Mucosa of descending colon (tissue), 3 donors: ENCODE results near the gene RC3H1. TPM values are rescaled to one million over a fixed set of nuclear protein-coding genes. Genes with fewer than 3 reads are reported as not detected.

Source experiments
- ATAC-seq: fragments of 200-7000 bp; cut with Tn5 transposase; one replicate; pipeline ENCODE4 v1.9.1; 2020; ENCODE audit warnings: mild to moderate bottlenecking, moderate library complexity
- DNase-seq, 3 donors: peaks; one replicate each; pipeline ENCODE4 v3.0.0-alpha.2; 2020
- H3K36me3 ChIP-seq: fragments of 200-600 bp; one replicate; pipeline ENCODE4 v1.8.0; 2021; ENCODE audit warnings: low read depth, mild to moderate bottlenecking
- H3K4me1 ChIP-seq: fragments of 200-600 bp; one replicate; pipeline ENCODE4 v1.8.0; 2021; ENCODE audit warnings: low read depth, mild to moderate bottlenecking
- H3K4me3 ChIP-seq: fragments of 200-600 bp; one replicate; pipeline ENCODE4 v1.8.0; 2021; ENCODE audit warnings: mild to moderate bottlenecking
- H3K9me3 ChIP-seq: fragments of 200-600 bp; one replicate; pipeline ENCODE4 v1.8.0; 2021; ENCODE audit warnings: mild to moderate bottlenecking
- CTCF ChIP-seq: fragments of 200-600 bp; IDR thresholded peaks from one replicate; pipeline ENCODE4 v1.8.0; 2022; ENCODE audit warnings: antibody characterized with exemption, mild to moderate bottlenecking
- intact Hi-C, 2 donors: fragments of 100-400 bp; cut with DNase I in 1 of 2; cut with micrococcal nuclease in 1 of 2; formaldehyde crosslinking; loops; one replicate each; pipeline versions ENCODE4 v1.11.0 to v1.11.1; 2022; cut with DNase I, micrococcal nuclease
- total RNA-seq, 3 donors: library from RNA; stranded (reverse); fragmentation: NEBNext Ultra II Directional in 2 of 3; extraction: Animal tissue kit (Norgen Biotek cat#: 25700) in 2 of 3; gene quantifications; one replicate each; pipeline versions ENCODE4 v1.2.1 to v1.2.4, GENCODE V29; 2021 to 2023
- donor health status: DM: no; HTN: no; CAD: no; lungs with moderate emphysema.
- donor health status: DM: no; HTN: no; CAD: no.
- donor health status: DM: no; HTN: yes; CAD: no.

RC3H1 gene
- total RNA-seq, 3 donors from 2014 or later = 38.0 to 51.2 (median 50.1) TPM

DNA sequence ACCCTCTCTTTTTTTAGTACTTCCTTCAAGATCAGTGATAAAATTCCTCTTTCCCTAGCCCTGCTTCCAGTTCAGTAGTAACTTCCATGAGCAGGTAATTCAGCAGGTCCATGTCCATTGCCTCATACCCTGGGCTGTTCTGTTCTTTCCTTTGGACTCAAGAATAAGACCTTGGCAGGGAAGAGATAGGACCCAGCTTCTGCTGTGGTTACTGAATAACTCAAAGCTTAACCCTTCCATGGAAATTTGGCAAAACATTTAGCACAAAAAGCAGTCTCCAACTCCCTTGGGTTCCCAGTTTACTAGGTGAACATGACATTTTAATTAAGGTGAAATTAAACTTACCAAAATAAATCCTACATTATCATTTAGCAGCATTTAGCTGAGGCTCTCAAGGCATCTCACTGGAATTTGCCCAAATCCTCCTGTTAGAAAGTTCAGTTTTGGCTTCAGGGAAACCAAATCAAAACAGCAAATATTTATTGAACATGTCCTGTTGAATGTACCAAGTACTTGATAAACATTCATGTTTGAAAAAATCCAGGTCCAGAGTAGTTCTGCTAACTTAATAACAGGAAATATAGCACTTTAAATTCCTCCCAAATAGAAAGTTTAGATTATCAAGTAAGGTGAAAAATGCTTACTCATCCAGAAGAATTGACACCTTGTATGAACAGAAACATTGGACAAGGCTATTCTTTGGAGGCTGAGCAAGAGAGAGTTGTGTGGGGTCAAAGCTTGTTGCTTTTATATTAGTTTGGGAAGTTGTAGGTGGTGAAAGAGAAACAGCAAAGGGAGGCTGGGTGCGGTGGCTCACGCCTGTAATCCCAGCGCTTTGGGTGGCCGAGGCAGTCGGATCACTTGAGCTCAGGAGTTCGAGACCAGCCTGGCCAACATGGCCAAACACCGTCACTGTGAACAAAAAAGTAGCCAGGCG is 96.6 kb downstream of the RC3H1 start:
- no peak for ATAC-seq
- Histone ChIP-seq H3K4me1 (no peaks in the 10 kb centered on the region), H3K36me3 (no peaks in the 10 kb centered on the region), H3K9me3 (no peaks in the 10 kb centered on the region), H3K4me3 (no peak overlapping the region)
- intact Hi-C loops = no loop called here
- no peak for DNase-seq
- TF ChIP-seq CTCF = no peak

- intact Hi-C loops = no loop called here
- Histone ChIP-seq H3K36me3 (no peaks in the 10 kb centered on the region), H3K9me3 (no peaks in the 10 kb centered on the region), H3K4me3 (no peak overlapping the region), H3K4me1 (no peaks in the 10 kb centered on the region)
- DNase-seq (no peak), ATAC-seq (no peak)
- no peak for TF ChIP-seq CTCF
These were observed 101.3 kb downstream of the RC3H1 start for GRCh38 chr1:173920861-173921260.

DNA sequence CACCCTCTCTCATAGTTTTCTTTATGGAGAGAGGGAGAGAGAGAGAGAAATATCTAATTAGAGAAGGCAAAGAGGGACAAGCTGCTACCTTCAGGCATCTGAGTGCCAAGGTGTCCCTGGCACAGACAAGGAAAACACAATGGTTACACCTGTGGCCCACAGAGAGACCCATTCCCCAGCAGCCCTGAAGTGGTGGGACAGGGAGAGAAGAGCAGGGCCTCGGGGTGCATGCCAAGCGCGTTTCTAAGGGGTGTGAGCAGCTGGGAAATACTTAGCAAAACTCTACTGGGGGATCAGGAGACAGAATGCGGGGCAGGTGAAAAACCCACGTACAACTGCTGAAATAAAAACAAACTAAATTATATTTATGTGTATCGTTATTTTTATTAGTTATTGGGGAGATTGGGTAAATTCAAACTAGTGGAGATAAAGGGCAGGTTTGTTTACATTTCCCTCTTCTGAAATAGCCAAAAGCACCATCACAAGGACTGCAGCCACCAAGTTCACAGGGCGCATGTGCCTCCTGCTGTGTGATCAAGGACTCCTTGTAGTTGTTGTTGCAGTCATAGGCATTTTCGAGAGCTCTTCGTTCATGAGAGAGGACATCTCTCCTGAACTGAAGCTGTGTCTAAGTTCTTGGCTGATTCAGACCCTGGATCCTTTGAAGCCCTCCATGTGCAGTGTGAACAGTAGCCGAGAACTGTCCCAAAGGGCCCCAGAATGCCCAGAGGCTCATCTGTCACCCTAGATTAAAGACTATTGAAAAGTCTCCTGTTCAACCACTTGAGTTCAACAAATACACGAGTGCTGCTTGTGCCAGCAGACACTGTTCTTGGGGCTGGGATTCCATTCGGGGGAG is 104.3 kb downstream of the RC3H1 start:
- Histone ChIP-seq H3K4me1 (no peaks in the 10 kb centered on the region), H3K9me3 (no peaks in the 10 kb centered on the region), H3K36me3 (no peaks in the 10 kb centered on the region), H3K4me3 (no peak overlapping the region)
- ATAC-seq (no peak), DNase-seq (no peak)
- no peak for TF ChIP-seq CTCF
- intact Hi-C loops = no loop called here

DNA sequence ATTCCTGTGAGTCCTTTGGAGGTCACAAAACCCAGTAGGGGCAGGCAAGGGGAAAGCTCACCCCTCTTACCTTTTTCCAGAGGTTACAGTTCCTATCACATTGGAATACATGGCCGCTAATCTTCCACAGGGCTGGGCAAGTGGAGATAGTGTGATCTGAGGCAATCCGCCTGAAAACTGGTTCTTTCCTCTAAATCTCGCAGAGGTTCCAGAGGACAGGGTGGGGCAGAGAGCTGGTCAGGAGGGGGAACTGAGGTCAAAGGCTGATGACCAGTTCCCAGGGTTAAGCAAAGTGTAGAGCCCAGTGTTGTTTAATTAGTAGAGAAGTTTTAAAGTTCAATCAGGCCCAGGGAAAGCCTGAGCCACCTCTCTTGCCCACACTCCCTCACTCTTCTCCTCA is 105.0 kb downstream of the RC3H1 start, which contains the start of gene SERPINC1:
Gene SERPINC1, minus strand, starts transcription at position 179 of the 400 bp plus-strand sequence. Its CDS starts 68 bp downstream, at position 111.
- intact Hi-C loops = no loop called here
- DNase-seq = no peak
- no peak for ATAC-seq

DNA sequence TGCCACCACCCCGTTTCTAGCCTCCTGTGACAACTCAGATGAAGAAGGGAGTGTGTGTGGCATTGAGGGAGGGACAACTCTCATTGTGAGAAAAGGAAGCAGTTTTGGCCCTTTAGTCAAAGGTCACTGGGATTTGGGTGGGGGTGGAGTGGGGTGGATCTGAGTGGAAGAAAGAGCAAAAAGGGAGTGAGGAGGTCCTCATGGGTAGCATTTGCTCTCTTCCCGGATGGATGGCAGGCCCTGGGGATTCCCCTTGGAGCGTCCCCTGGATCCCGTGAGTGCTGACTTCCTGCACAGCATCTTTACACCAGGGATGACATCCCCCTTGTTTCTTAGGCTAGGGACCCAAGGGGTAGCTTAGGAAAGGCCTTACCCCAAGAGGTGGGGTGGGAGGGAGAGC is 105.5 kb downstream of the RC3H1 start:
- H3K4me3 ChIP-seq = no peak overlapping the region
- TF ChIP-seq CTCF = no peak
- DNase-seq (no peak), ATAC-seq (no peak)
- intact Hi-C loops = no loop called here
- H3K4me1 ChIP-seq = no peaks in the 10 kb centered on the region
- H3K36me3 ChIP-seq = no peaks in the 10 kb centered on the region
- H3K9me3 ChIP-seq = no peaks in the 10 kb centered on the region

More for the DNA sequence above, 105.0 kb downstream of the RC3H1 start, which contains the start of gene SERPINC1:
- no peaks in the 10 kb centered on the region for H3K4me1 ChIP-seq
- H3K9me3 ChIP-seq = no peaks in the 10 kb centered on the region
- no peak within 1 kb of the TSS for H3K4me3 ChIP-seq
- no peak for TF ChIP-seq CTCF
- no peaks in the 10 kb centered on the region for H3K36me3 ChIP-seq
